HepG2 (cell line): Measurements from ENCODE around the gene CSTF3. TPM values are rescaled to one million over a fixed set of nuclear protein-coding genes. Genes with fewer than 3 reads are reported as not detected.

ENCODE experiments used
- ATAC-seq: fragments of 200-7000 bp; cut with Tn5 transposase; 3 replicates; pipeline ENCODE4 v1.9.1; 2020; ENCODE audit warnings: mild to moderate bottlenecking, moderate library complexity
- BruUV-seq: library from RNA; stranded (reverse); fragments of 400-500 nt; replicated peaks from 2 replicates; lab custom pipeline; 2021; lab: Mats Ljungman, UMichigan
- CTCF ChIA-PET: fragments of 300-600 bp; formaldehyde crosslinking; extraction: SDS; loops from one replicate; lab custom pipeline; 2021; ENCODE audit warnings: low total read pairs, inconsistent platforms, low intra/inter-chr PET ratio; lab: Yijun Ruan, JAX
- POLR2A ChIA-PET: fragments of 350-600 bp; sonication (Branson Sonifier 250); formaldehyde crosslinking; loops from one replicate; lab custom pipeline; 2020; ENCODE audit warnings: antibody characterized with exemption, inconsistent platforms; lab: Yijun Ruan, JAX
- DNase-seq: peaks from one replicate; pipeline ENCODE4 v3.0.0-alpha.2; 2015; ENCODE audit warnings: low spot score
- FAIRE-seq: peaks from 3 replicates; lab custom pipeline; 2011; peaks lifted over from hg19 to GRCh38; lab: Jason Lieb, UNC
- H2AFZ ChIP-seq: one replicate; pipeline ENCODE4 v1.6.1; 2011; ENCODE audit warnings: low read length, inconsistent platforms
- H3K27ac ChIP-seq: fragments of 300-600 bp; 3 replicates; pipeline ENCODE4 v1.8.0; 2011; ENCODE audit warnings: mixed run types, mild to moderate bottlenecking, mixed read lengths, low read length, inconsistent platforms; ENCODE audit not compliant: insufficient read depth; ENCODE audit errors: extremely low read length
- H3K27me3 ChIP-seq, 2 experiments: fragments of 200-600 bp in 1 of 2; 2 replicates in 1 of 2; 3 replicates in 1 of 2; pipeline versions ENCODE4 v1.6.0 to v1.8.0; 2011; ENCODE audit warnings: low read length in 2 of 2, mild to moderate bottlenecking in 2 of 2, moderate library complexity in 2 of 2, inconsistent platforms in 1 of 2; ENCODE audit not compliant: insufficient read depth in 2 of 2, control insufficient read depth in 1 of 2
- H3K36me3 ChIP-seq, 2 experiments: fragments of 200-600 bp in 1 of 2; replicated peaks in 1 of 2; 2 replicates in 1 of 2; 3 replicates in 1 of 2; pipeline versions ENCODE4 v1.5.1 to v1.8.0; 2011; ENCODE audit warnings: low read length in 2 of 2, inconsistent platforms in 1 of 2; ENCODE audit not compliant: insufficient read depth in 2 of 2, control insufficient read depth in 1 of 2
- H3K4me1 ChIP-seq: 2 replicates; pipeline ENCODE4 v1.5.1; 2012; ENCODE audit warnings: low read length, inconsistent platforms; ENCODE audit not compliant: insufficient read depth
- H3K4me2 ChIP-seq: 2 replicates; pipeline ENCODE4 v1.6.0; 2011; ENCODE audit warnings: low read depth, low read length, inconsistent platforms
- H3K4me3 ChIP-seq, 3 experiments: fragments of 200-600 bp in 1 of 3; sonication (generic), shearing (Covaris generic) in 1 of 3; replicated peaks in 1 of 3; 2 replicates each; pipeline ENCODE4 v1.5.1; 2011 to 2016; ENCODE audit warnings: low read length in 3 of 3, inconsistent platforms in 2 of 3, low read depth in 2 of 3, mild to moderate bottlenecking in 2 of 3, control low read depth in 1 of 3, mixed read lengths in 1 of 3; ENCODE audit not compliant: insufficient read depth in 1 of 3
- H3K79me2 ChIP-seq: one replicate; pipeline ENCODE4 v1.6.1; 2011; ENCODE audit warnings: low read length, inconsistent platforms; ENCODE audit not compliant: insufficient read depth
- H3K9ac ChIP-seq: 2 replicates; pipeline ENCODE4 v1.6.0; 2011; ENCODE audit warnings: mild to moderate bottlenecking, low read depth, low read length, inconsistent platforms; ENCODE audit not compliant: insufficient read depth
- H3K9me3 ChIP-seq: 2 replicates; pipeline ENCODE4 v1.5.1; 2012; ENCODE audit warnings: mild to moderate bottlenecking, low read length
- H4K20me1 ChIP-seq: 2 replicates; pipeline ENCODE4 v1.6.0; 2011; ENCODE audit warnings: inconsistent platforms, mild to moderate bottlenecking, low read length, moderate library complexity; ENCODE audit not compliant: insufficient read depth
- HES4 ChIP-seq: sonication (generic); formaldehyde crosslinking; IDR thresholded peaks from 2 replicates; pipeline ENCODE4 v1.9.0; 2021; ENCODE audit warnings: mild to moderate bottlenecking, missing genetic modification reagents, borderline replicate concordance
- KAT2B ChIP-seq: fragments of 150-350 bp; IDR thresholded peaks from 2 replicates; pipeline ENCODE4 v1.6.1; 2014; ENCODE audit warnings: low read depth, low read length, borderline replicate concordance
- KDM2A ChIP-seq: sonication (generic); formaldehyde crosslinking; IDR thresholded peaks from 2 replicates; pipeline ENCODE4 v1.4.0; 2020; ENCODE audit warnings: low read depth, missing genetic modification reagents, borderline replicate concordance
- KDM5B ChIP-seq: sonication (generic); formaldehyde crosslinking; IDR thresholded peaks from 2 replicates; pipeline ENCODE4 v1.4.0; 2020; ENCODE audit warnings: missing genetic modification reagents, mild to moderate bottlenecking, borderline replicate concordance
- ZBTB1 ChIP-seq: sonication (generic); formaldehyde crosslinking; IDR thresholded peaks from 2 replicates; pipeline ENCODE4 v1.4.0; 2020; ENCODE audit warnings: missing genetic modification reagents, borderline replicate concordance
- ZBTB26 ChIP-seq: IDR thresholded peaks from 2 replicates; pipeline ENCODE4 v1.6.1; 2016; ENCODE audit warnings: missing compliant biosample characterization, missing genetic modification reagents, borderline replicate concordance
- ZNF839 ChIP-seq: sonication (generic); formaldehyde crosslinking; IDR thresholded peaks from 2 replicates; pipeline ENCODE4 v1.4.0; 2020; ENCODE audit warnings: missing genetic modification reagents, mild to moderate bottlenecking, borderline replicate concordance
- WGBS: methylation state at CpG from one replicate; pipeline ENCODE4 v1.1.6; 2017; ENCODE audit warnings: low lambda C conversion rate; 5-methylcytosine and 5-hydroxymethylcytosine counted together
- in situ Hi-C: cut with HindIII; loops from 2 replicates; pipeline ENCODE4 v1.10.0; 2017; ENCODE audit warnings: low pct_unique_long_range_greater_than_20kb; ENCODE audit not compliant: extremely low pct_ligation_motif_present
- intact Hi-C: fragments of 100-400 bp; cut with micrococcal nuclease; formaldehyde crosslinking; loops from one replicate; pipeline ENCODE4 v1.10.0; 2022; ENCODE audit not compliant: unreplicated experiment
- polyA plus RNA-seq, 8 experiments: library from polyadenylated mRNA; depleted of rRNA in 3 of 8; stranded (reverse) in 7 of 8; unstranded in 1 of 8; fragments of >200 nt; fragmentation: Illumina TruSeq in 4 of 8; extraction: Trizol in 4 of 8; gene quantifications; 2 replicates each; pipeline versions ENCODE4 v1.2.1 to v1.2.3, GENCODE V29; 2011 to 2016; ENCODE audit warnings: low read depth in 4 of 8, missing spikeins in 1 of 8, mixed read lengths in 1 of 8; ENCODE audit not compliant: insufficient read depth in 1 of 8
- total RNA-seq, 5 experiments: library from RNA; depleted of rRNA; stranded (reverse); fragments of >200 nt; fragmentation: Illumina TruSeq; extraction: Trizol; gene quantifications; 2 replicates each; pipeline ENCODE4 v1.2.3, GENCODE V29; 2016; ENCODE audit warnings: low read depth in 1 of 5
- TF ChIP-seq, protein P1 (sequence below): sonication (generic); formaldehyde crosslinking; IDR thresholded peaks from 2 replicates; pipeline ENCODE4 v1.4.0; 2020; ENCODE audit warnings: missing genetic modification reagents

CSTF3 gene
- total and polyA plus RNA-seq, 2 of the 13 experiments (the other 11 are each of a cell fraction or from before 2014, with no cell fraction given) = 21.5 to 43.6 TPM

GRCh38 chr11:33059331-33060007, 101.8 kb downstream of the CSTF3 start:
- no peak for TF ChIP-seq ZBTB1 (CRISPR knock-in tag)
- TF ChIP-seq, protein P1, sequence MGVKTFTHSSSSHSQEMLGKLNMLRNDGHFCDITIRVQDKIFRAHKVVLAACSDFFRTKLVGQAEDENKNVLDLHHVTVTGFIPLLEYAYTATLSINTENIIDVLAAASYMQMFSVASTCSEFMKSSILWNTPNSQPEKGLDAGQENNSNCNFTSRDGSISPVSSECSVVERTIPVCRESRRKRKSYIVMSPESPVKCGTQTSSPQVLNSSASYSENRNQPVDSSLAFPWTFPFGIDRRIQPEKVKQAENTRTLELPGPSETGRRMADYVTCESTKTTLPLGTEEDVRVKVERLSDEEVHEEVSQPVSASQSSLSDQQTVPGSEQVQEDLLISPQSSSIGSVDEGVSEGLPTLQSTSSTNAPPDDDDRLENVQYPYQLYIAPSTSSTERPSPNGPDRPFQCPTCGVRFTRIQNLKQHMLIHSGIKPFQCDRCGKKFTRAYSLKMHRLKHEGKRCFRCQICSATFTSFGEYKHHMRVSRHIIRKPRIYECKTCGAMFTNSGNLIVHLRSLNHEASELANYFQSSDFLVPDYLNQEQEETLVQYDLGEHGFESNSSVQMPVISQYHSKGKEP (CRISPR knock-in tag) = no peak
- TF ChIP-seq KDM5B (CRISPR knock-in tag) = no peak
- TF ChIP-seq ZBTB26 (CRISPR knock-in tag) = no peak
- no peak for TF ChIP-seq KDM2A
- no peak for TF ChIP-seq KAT2B
- TF ChIP-seq HES4 (CRISPR knock-in tag) = no peak
- TF ChIP-seq ZNF839 = no peak
- ATAC-seq (no peak), FAIRE-seq (no peak), DNase-seq (no peak)
- CTCF ChIA-PET = no interaction called here
- intact Hi-C loops (loop anchor here (5.0 kb wide), 1 partner anchor 57 kb away; no protein-coding TSS in a partner anchor), in situ Hi-C loops (loop anchor here (5.0 kb wide), 1 partner anchor 97 kb away; no protein-coding TSS in a partner anchor)
- Histone ChIP-seq H3K27ac (no peak overlapping the region), H3K9me3 (no peaks in the 10 kb centered on the region), H3K36me3 (peaks cover 0 to 3% of the 10 kb centered on the region in 2 experiments), H3K4me1 (peaks cover 22% of the 10 kb centered on the region), H3K9ac (no peak overlapping the region), H3K27me3 (no peaks in the 10 kb centered on the region), H2AFZ (no peak overlapping the region), H3K79me2 (no peaks in the 10 kb centered on the region), H3K4me2 (no peak overlapping the region), H4K20me1 (no peaks in the 10 kb centered on the region), H3K4me3 (no peak overlapping the region)
- no TSS peak for BruUV-seq
- 96% methylated on average over 5 of the region's 5 CpGs for WGBS
- POLR2A ChIA-PET = interaction anchor here (2.5 to 2.7 kb wide), 2 partner anchors 20 to 44 kb away, joined by 19 to 22 read pairs; partner anchors contain the start of genes DEPDC7 and TCP11L1
